HepG2 (cell line): ENCODE results near the gene CAMTA1. TPM values are rescaled to one million over a fixed set of nuclear protein-coding genes. Genes with fewer than 3 reads are reported as not detected.

Experiments
- ATAC-seq: fragments of 200-7000 bp; cut with Tn5 transposase; 3 replicates; pipeline ENCODE4 v1.9.1; 2020; ENCODE audit warnings: mild to moderate bottlenecking, moderate library complexity
- BruUV-seq: library from RNA; stranded (reverse); fragments of 400-500 nt; replicated peaks from 2 replicates; lab custom pipeline; 2021; lab: Mats Ljungman, UMichigan
- CTCF ChIA-PET: fragments of 300-600 bp; formaldehyde crosslinking; extraction: SDS; loops from one replicate; lab custom pipeline; 2021; ENCODE audit warnings: low total read pairs, inconsistent platforms, low intra/inter-chr PET ratio; lab: Yijun Ruan, JAX
- POLR2A ChIA-PET: fragments of 350-600 bp; sonication (Branson Sonifier 250); formaldehyde crosslinking; loops from one replicate; lab custom pipeline; 2020; ENCODE audit warnings: antibody characterized with exemption, inconsistent platforms; lab: Yijun Ruan, JAX
- DNase-seq: peaks from one replicate; pipeline ENCODE4 v3.0.0-alpha.2; 2015; ENCODE audit warnings: low spot score
- FAIRE-seq: peaks from 3 replicates; lab custom pipeline; 2011; peaks lifted over from hg19 to GRCh38; lab: Jason Lieb, UNC
- H2AFZ ChIP-seq: one replicate; pipeline ENCODE4 v1.6.1; 2011; ENCODE audit warnings: low read length, inconsistent platforms
- H3K27ac ChIP-seq: fragments of 300-600 bp; 3 replicates; pipeline ENCODE4 v1.8.0; 2011; ENCODE audit warnings: mixed run types, mild to moderate bottlenecking, mixed read lengths, low read length, inconsistent platforms; ENCODE audit not compliant: insufficient read depth; ENCODE audit errors: extremely low read length
- H3K27me3 ChIP-seq, 2 experiments: fragments of 200-600 bp in 1 of 2; 2 replicates in 1 of 2; 3 replicates in 1 of 2; pipeline versions ENCODE4 v1.6.0 to v1.8.0; 2011; ENCODE audit warnings: low read length in 2 of 2, mild to moderate bottlenecking in 2 of 2, moderate library complexity in 2 of 2, inconsistent platforms in 1 of 2; ENCODE audit not compliant: insufficient read depth in 2 of 2, control insufficient read depth in 1 of 2
- H3K36me3 ChIP-seq, 2 experiments: fragments of 200-600 bp in 1 of 2; replicated peaks in 1 of 2; 2 replicates in 1 of 2; 3 replicates in 1 of 2; pipeline versions ENCODE4 v1.5.1 to v1.8.0; 2011; ENCODE audit warnings: low read length in 2 of 2, inconsistent platforms in 1 of 2; ENCODE audit not compliant: insufficient read depth in 2 of 2, control insufficient read depth in 1 of 2
- H3K4me1 ChIP-seq: 2 replicates; pipeline ENCODE4 v1.5.1; 2012; ENCODE audit warnings: low read length, inconsistent platforms; ENCODE audit not compliant: insufficient read depth
- H3K4me2 ChIP-seq: 2 replicates; pipeline ENCODE4 v1.6.0; 2011; ENCODE audit warnings: low read depth, low read length, inconsistent platforms
- H3K4me3 ChIP-seq, 3 experiments: fragments of 200-600 bp in 1 of 3; sonication (generic), shearing (Covaris generic) in 1 of 3; replicated peaks in 1 of 3; 2 replicates each; pipeline ENCODE4 v1.5.1; 2011 to 2016; ENCODE audit warnings: low read length in 3 of 3, inconsistent platforms in 2 of 3, low read depth in 2 of 3, mild to moderate bottlenecking in 2 of 3, control low read depth in 1 of 3, mixed read lengths in 1 of 3; ENCODE audit not compliant: insufficient read depth in 1 of 3
- H3K79me2 ChIP-seq: one replicate; pipeline ENCODE4 v1.6.1; 2011; ENCODE audit warnings: low read length, inconsistent platforms; ENCODE audit not compliant: insufficient read depth
- H3K9ac ChIP-seq: 2 replicates; pipeline ENCODE4 v1.6.0; 2011; ENCODE audit warnings: mild to moderate bottlenecking, low read depth, low read length, inconsistent platforms; ENCODE audit not compliant: insufficient read depth
- H3K9me3 ChIP-seq: 2 replicates; pipeline ENCODE4 v1.5.1; 2012; ENCODE audit warnings: mild to moderate bottlenecking, low read length
- H4K20me1 ChIP-seq: 2 replicates; pipeline ENCODE4 v1.6.0; 2011; ENCODE audit warnings: inconsistent platforms, mild to moderate bottlenecking, low read length, moderate library complexity; ENCODE audit not compliant: insufficient read depth
- GZF1 ChIP-seq: sonication (generic); formaldehyde crosslinking; IDR thresholded peaks from 2 replicates; pipeline ENCODE4 v1.5.1; 2020; ENCODE audit warnings: mild to moderate bottlenecking, missing genetic modification reagents
- NR1H2 ChIP-seq: sonication (generic); formaldehyde crosslinking; IDR thresholded peaks from 2 replicates; pipeline ENCODE4 v1.8.1; 2022; ENCODE audit warnings: low read depth, missing genetic modification reagents, borderline replicate concordance
- PITX1 ChIP-seq: sonication (generic); formaldehyde crosslinking; IDR thresholded peaks from 2 replicates; pipeline ENCODE4 v1.5.1; 2020; ENCODE audit warnings: mild to moderate bottlenecking, missing genetic modification reagents
- POLR2A ChIP-seq, 2 experiments: IDR thresholded peaks; 2 replicates each; pipeline ENCODE4 v1.6.1; 2011; ENCODE audit warnings: low read depth in 2 of 2, low read length in 2 of 2, mild to moderate bottlenecking in 1 of 2, moderate library complexity in 1 of 2; ENCODE audit not compliant: insufficient read depth in 1 of 2
- RORA ChIP-seq: sonication (generic); formaldehyde crosslinking; IDR thresholded peaks from 2 replicates; pipeline ENCODE4 v1.5.0; 2020; ENCODE audit warnings: mild to moderate bottlenecking, missing genetic modification reagents, moderate library complexity
- TBX3 ChIP-seq: fragments of 450-650 bp; IDR thresholded peaks from 2 replicates; pipeline ENCODE4 v1.6.1; 2017; ENCODE audit warnings: antibody characterized with exemption, mild to moderate bottlenecking, inconsistent platforms, borderline replicate concordance
- ZNF468 ChIP-seq: sonication (generic); formaldehyde crosslinking; IDR thresholded peaks from 2 replicates; pipeline ENCODE4 v1.8.0; 2022; ENCODE audit warnings: mild to moderate bottlenecking, moderate library complexity, missing genetic modification reagents
- ZNF513 ChIP-seq: sonication (generic); formaldehyde crosslinking; conservative IDR thresholded peaks from 2 replicates; pipeline ENCODE4 v1.5.0; 2020; ENCODE audit warnings: missing genetic modification reagents
- ZNF597 ChIP-seq: sonication (generic); formaldehyde crosslinking; IDR thresholded peaks from 2 replicates; pipeline ENCODE4 v1.5.0; 2020; ENCODE audit warnings: missing genetic modification reagents
- ZNF616 ChIP-seq: sonication (generic); formaldehyde crosslinking; IDR thresholded peaks from 2 replicates; pipeline ENCODE4 v1.5.0; 2020; ENCODE audit warnings: low read depth, mild to moderate bottlenecking, missing genetic modification reagents
- ZNF800 ChIP-seq: sonication (generic); formaldehyde crosslinking; IDR thresholded peaks from 2 replicates; pipeline ENCODE4 v1.4.0; 2020; ENCODE audit warnings: missing genetic modification reagents
- ZNF841 ChIP-seq: sonication (generic); formaldehyde crosslinking; IDR thresholded peaks from 2 replicates; pipeline ENCODE4 v1.8.1; 2023; ENCODE audit warnings: missing genetic modification reagents, borderline replicate concordance
- WGBS: methylation state at CpG from one replicate; pipeline ENCODE4 v1.1.6; 2017; ENCODE audit warnings: low lambda C conversion rate; 5-methylcytosine and 5-hydroxymethylcytosine counted together
- in situ Hi-C: cut with HindIII; loops from 2 replicates; pipeline ENCODE4 v1.10.0; 2017; ENCODE audit warnings: low pct_unique_long_range_greater_than_20kb; ENCODE audit not compliant: extremely low pct_ligation_motif_present
- intact Hi-C: fragments of 100-400 bp; cut with micrococcal nuclease; formaldehyde crosslinking; loops from one replicate; pipeline ENCODE4 v1.10.0; 2022; ENCODE audit not compliant: unreplicated experiment
- polyA plus RNA-seq, 8 experiments: library from polyadenylated mRNA; depleted of rRNA in 3 of 8; stranded (reverse) in 7 of 8; unstranded in 1 of 8; fragments of >200 nt; fragmentation: Illumina TruSeq in 4 of 8; extraction: Trizol in 4 of 8; gene quantifications; 2 replicates each; pipeline versions ENCODE4 v1.2.1 to v1.2.3, GENCODE V29; 2011 to 2016; ENCODE audit warnings: low read depth in 4 of 8, missing spikeins in 1 of 8, mixed read lengths in 1 of 8; ENCODE audit not compliant: insufficient read depth in 1 of 8
- total RNA-seq, 5 experiments: library from RNA; depleted of rRNA; stranded (reverse); fragments of >200 nt; fragmentation: Illumina TruSeq; extraction: Trizol; gene quantifications; 2 replicates each; pipeline ENCODE4 v1.2.3, GENCODE V29; 2016; ENCODE audit warnings: low read depth in 1 of 5

Gene CAMTA1
- total and polyA plus RNA-seq, 2 of the 13 experiments (the other 11 are each of a cell fraction or from before 2014, with no cell fraction given): 25.0 to 36.4 TPM

- H3K27me3 ChIP-seq: peaks cover under 1 to 61% of the 10 kb centered on the region in 2 experiments; a peak in 3 of 5 replicates
- no peak overlapping the region for H3K27ac ChIP-seq
- intact Hi-C loops: no loop called here
- no peaks in the 10 kb centered on the region for H3K36me3 ChIP-seq
- H3K4me1 ChIP-seq: no peaks in the 10 kb centered on the region
- H3K9ac ChIP-seq: no peak overlapping the region
- FAIRE-seq (no peak), DNase-seq (no peak), ATAC-seq (no peak)
- no TSS peak for BruUV-seq
- no peaks in the 10 kb centered on the region for H3K79me2 ChIP-seq
- in situ Hi-C loops: no loop called here
- H4K20me1 ChIP-seq: 0 out of 2 replicates have a peak, but pooled peaks cover 8% of the 10 kb centered on the region
- H3K4me2 ChIP-seq: no peak overlapping the region
- H3K4me3 ChIP-seq: no peak overlapping the region
- H3K9me3 ChIP-seq: no peaks in the 10 kb centered on the region
- 33% methylated on average over 10 of the region's 10 CpGs for WGBS
- ChIA-PET CTCF (no interaction called here), POLR2A (no interaction called here)
- H2AFZ ChIP-seq: no peak overlapping the region
- no peak for TF ChIP-seq ZNF468 (CRISPR knock-in tag)
- TF ChIP-seq, all 625 proteins: peak for 0
Measured at GRCh38 chr1:7048395-7048794, 263.1 kb downstream of the CAMTA1 start.

GRCh38 chr1:7049913-7050625, 264.8 kb downstream of the CAMTA1 start:
- Histone ChIP-seq H3K27me3 (peaks cover 4 to 61% of the 10 kb centered on the region in 2 experiments; a peak in 4 of 5 replicates), H3K4me2 (no peak overlapping the region), H3K36me3 (no peaks in the 10 kb centered on the region), H3K9ac (no peak overlapping the region), H3K9me3 (no peaks in the 10 kb centered on the region), H2AFZ (no peak overlapping the region), H3K4me1 (no peaks in the 10 kb centered on the region), H3K4me3 (no peak overlapping the region), H4K20me1 (0 out of 2 replicates have a peak, but pooled peaks cover 8% of the 10 kb centered on the region), H3K79me2 (no peaks in the 10 kb centered on the region), H3K27ac (no peak overlapping the region)
- no peak for DNase-seq
- 31% methylated on average over 13 of the region's 25 CpGs for WGBS
- BruUV-seq: no TSS peak
- FAIRE-seq: no peak
- ChIA-PET POLR2A (no interaction called here), CTCF (no interaction called here)
- ATAC-seq: no peak
- in situ Hi-C loops (loop anchor here (25.0 kb wide), 1 partner anchor 587 kb away; no protein-coding TSS in a partner anchor), intact Hi-C loops (no loop called here)
- TF ChIP-seq GZF1 (CRISPR knock-in tag): no peak
- TF ChIP-seq TBX3: no peak
- no peak for TF ChIP-seq NR1H2 (CRISPR knock-in tag)
- TF ChIP-seq ZNF800 (CRISPR knock-in tag): no peak
- TF ChIP-seq RORA (CRISPR knock-in tag): no peak
- TF ChIP-seq ZNF841 (CRISPR knock-in tag): no peak
- TF ChIP-seq ZNF616: no peak
- TF ChIP-seq PITX1 (CRISPR knock-in tag): no peak
- TF ChIP-seq ZNF597: no peak
- TF ChIP-seq POLR2A (IDR thresholded peaks at IDR 0.05; ENCODE audit: insufficient read depth in 1 of 2, low read depth in 2 of 2, low read length in 2 of 2): no peak
- no peak for TF ChIP-seq ZNF513 (CRISPR knock-in tag)
